ENCODE results near the gene SF3B3. TPM values are rescaled to one million over a fixed set of nuclear protein-coding genes. Genes with fewer than 3 reads are reported as not detected.

Gene SF3B3
- total RNA-seq, 2 experiments from 2014 or later, result 195 to 441 TPM

DNA sequence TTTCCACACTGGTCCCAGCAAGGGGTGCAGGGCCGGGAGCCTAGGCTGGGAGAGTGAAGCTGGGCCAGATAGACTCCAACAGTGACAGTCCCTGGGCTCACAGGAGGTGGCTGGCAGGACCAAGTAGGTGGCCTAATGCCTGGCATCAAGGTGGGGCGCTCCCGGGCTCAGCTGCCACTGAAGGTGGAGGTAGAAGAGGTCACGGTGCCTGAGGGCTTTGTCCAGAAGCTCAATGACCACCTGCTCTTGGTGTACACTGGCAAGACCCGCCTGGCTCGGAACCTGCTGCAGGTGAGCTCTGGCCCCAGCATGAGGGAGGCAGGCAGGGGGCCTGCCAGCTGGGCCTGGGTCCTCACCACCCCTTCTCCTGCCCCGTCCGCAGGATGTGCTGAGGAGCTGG lies 45.4 kb upstream of the SF3B3 start:
- Histone ChIP-seq H3K9me3 (ENCODE audit: low read length) (no peaks in the 10 kb centered on the region), H3K36me3 (ENCODE audit: insufficient read depth, low read length) (peaks cover 44% of the 10 kb centered on the region), H3K27ac (ENCODE audit: low read depth, low read length, poor library complexity, severe bottlenecking) (no peak overlapping the region), H3K4me1 (ENCODE audit: insufficient read depth, low read length, poor library complexity, severe bottlenecking) (peaks cover 6% of the 10 kb centered on the region), H3K9me2 (ENCODE audit: insufficient read depth, low read length) (no peaks in the 10 kb centered on the region), H3K4me3 (ENCODE audit: low read depth, low read length, poor library complexity, severe bottlenecking) (no peak overlapping the region), H4K20me1 (ENCODE audit: insufficient read depth, low read length) (no peaks in the 10 kb centered on the region), H3K4me2 (ENCODE audit: low read length) (no peak overlapping the region), H3K79me2 (ENCODE audit: insufficient read depth, low read depth, low read length) (no peaks in the 10 kb centered on the region), H2AFZ (ENCODE audit: low read length) (no peak overlapping the region)
- CTCF ChIA-PET (ENCODE audit: unreplicated experiment), result no interaction called here
- no peak for DNase-seq (ENCODE audit: low spot score)
- no TSS peak for BruUV-seq (replicated peaks)
- intact Hi-C loops (cut with micrococcal nuclease; ENCODE audit: unreplicated experiment), result no loop called here
- TF ChIP-seq EZH2phosphoT487 (IDR thresholded peaks at IDR 0.05; ENCODE audit: borderline replicate concordance, low read depth, low read length), result no peak
- TF ChIP-seq, protein P1, sequence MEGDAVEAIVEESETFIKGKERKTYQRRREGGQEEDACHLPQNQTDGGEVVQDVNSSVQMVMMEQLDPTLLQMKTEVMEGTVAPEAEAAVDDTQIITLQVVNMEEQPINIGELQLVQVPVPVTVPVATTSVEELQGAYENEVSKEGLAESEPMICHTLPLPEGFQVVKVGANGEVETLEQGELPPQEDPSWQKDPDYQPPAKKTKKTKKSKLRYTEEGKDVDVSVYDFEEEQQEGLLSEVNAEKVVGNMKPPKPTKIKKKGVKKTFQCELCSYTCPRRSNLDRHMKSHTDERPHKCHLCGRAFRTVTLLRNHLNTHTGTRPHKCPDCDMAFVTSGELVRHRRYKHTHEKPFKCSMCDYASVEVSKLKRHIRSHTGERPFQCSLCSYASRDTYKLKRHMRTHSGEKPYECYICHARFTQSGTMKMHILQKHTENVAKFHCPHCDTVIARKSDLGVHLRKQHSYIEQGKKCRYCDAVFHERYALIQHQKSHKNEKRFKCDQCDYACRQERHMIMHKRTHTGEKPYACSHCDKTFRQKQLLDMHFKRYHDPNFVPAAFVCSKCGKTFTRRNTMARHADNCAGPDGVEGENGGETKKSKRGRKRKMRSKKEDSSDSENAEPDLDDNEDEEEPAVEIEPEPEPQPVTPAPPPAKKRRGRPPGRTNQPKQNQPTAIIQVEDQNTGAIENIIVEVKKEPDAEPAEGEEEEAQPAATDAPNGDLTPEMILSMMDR (conservative IDR thresholded peaks at IDR 0.05; ENCODE audit: low read length), result no peak
- POLR2A ChIA-PET, result interaction anchor here (0.8 kb wide), 1 partner anchor 17 kb away, joined by 6 read pairs; no protein-coding TSS in a partner anchor

- H3K27ac ChIP-seq (ENCODE audit: low read depth, low read length, poor library complexity, severe bottlenecking), result no peak overlapping the region
- H4K20me1 ChIP-seq (ENCODE audit: insufficient read depth, low read length), result no peaks in the 10 kb centered on the region
- H3K4me1 ChIP-seq (ENCODE audit: insufficient read depth, low read length, poor library complexity, severe bottlenecking), result peaks cover 14% of the 10 kb centered on the region
- POLR2A ChIA-PET, result interaction anchor here (0.7 to 0.8 kb wide), 2 partner anchors 16 to 94 kb away, joined by 3 to 6 read pairs; no protein-coding TSS in a partner anchor
- intact Hi-C loops (cut with micrococcal nuclease; ENCODE audit: unreplicated experiment), result no loop called here
- H3K4me2 ChIP-seq (ENCODE audit: low read length), result no peak overlapping the region
- no peak overlapping the region for H3K4me3 ChIP-seq (ENCODE audit: low read depth, low read length, poor library complexity, severe bottlenecking)
- BruUV-seq (replicated peaks), result no TSS peak
- CTCF ChIA-PET (ENCODE audit: unreplicated experiment), result no interaction called here
- H3K79me2 ChIP-seq (ENCODE audit: insufficient read depth, low read depth, low read length), result no peaks in the 10 kb centered on the region
- no peak for DNase-seq (ENCODE audit: low spot score)
- H3K9me2 ChIP-seq (ENCODE audit: insufficient read depth, low read length), result no peaks in the 10 kb centered on the region
- H3K9me3 ChIP-seq (ENCODE audit: low read length), result no peaks in the 10 kb centered on the region
- TF ChIP-seq EZH2phosphoT487 (IDR thresholded peaks at IDR 0.05; ENCODE audit: borderline replicate concordance, low read depth, low read length), result no peak
- TF ChIP-seq, protein P1 (conservative IDR thresholded peaks at IDR 0.05; ENCODE audit: low read length), result no peak
- peaks cover 48% of the 10 kb centered on the region for H3K36me3 ChIP-seq (ENCODE audit: insufficient read depth, low read length)
- no peak overlapping the region for H2AFZ ChIP-seq (ENCODE audit: low read length)
These were observed 44.7 kb upstream of the SF3B3 start for GRCh38 chr16:70478912-70479341.

DNA sequence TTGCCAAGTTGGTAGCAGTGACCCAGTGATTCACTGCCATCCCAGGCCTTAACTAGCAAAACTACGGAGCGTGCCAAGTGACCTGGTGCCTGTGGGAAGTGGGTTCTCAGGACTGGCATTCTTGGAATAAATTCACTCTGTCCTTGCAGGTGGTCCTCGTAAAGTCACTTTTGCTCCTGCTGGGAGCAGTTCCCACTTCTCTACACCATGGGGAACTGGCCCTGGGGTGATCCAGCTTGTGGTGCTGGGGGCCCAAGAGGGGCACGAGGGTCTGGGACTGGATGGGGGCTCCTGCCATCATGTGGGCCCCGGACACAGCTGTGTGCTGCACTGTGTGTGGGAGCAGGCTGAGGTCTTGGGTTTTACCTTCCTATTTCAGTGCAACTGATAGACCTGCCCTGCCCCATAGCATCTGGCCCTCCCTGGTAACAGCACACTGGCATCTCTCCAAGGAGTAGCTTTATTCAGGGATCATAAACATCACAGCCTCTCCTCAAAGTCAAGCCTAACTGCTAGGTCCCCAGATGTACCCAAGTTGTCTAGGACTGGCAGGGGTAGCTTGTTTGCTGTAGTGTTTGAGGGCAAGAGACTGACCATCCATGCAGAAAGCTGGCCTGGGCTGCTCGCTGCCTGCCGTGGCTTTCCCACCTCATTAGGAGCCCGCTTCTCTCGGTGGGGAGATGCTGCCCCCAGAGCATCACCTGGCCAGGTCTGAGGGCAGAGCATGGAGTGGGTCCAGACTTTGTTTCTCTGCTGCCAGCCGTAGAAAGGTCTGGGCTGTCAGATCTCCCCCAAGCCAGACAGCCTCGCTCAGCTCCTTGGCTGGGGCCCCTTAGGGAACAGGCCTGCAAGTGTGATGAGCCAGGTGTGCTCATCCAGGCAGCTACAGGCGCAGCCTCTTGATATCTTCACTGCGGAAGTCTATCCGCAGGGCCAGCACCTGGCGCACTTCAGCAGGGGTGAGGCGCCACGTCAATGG lies 43.2 kb upstream of the SF3B3 start:
- CTCF ChIA-PET (ENCODE audit: unreplicated experiment), result no interaction called here
- TF ChIP-seq, protein P1 (conservative IDR thresholded peaks at IDR 0.05; ENCODE audit: low read length), result no peak
- no peak for TF ChIP-seq EZH2phosphoT487 (IDR thresholded peaks at IDR 0.05; ENCODE audit: borderline replicate concordance, low read depth, low read length)
- POLR2A ChIA-PET, result interaction anchor here (0.5 kb wide), 1 partner anchor 8 kb away, joined by 3 read pairs; no protein-coding TSS in a partner anchor

More for the DNA sequence above, 43.2 kb upstream of the SF3B3 start:
- no peak for DNase-seq (ENCODE audit: low spot score)
- H3K4me3 ChIP-seq (ENCODE audit: low read depth, low read length, poor library complexity, severe bottlenecking), result no peak overlapping the region
- H2AFZ ChIP-seq (ENCODE audit: low read length), result no peak overlapping the region
- peaks cover 16% of the 10 kb centered on the region for H3K4me1 ChIP-seq (ENCODE audit: insufficient read depth, low read length, poor library complexity, severe bottlenecking)
- intact Hi-C loops (cut with micrococcal nuclease; ENCODE audit: unreplicated experiment), result no loop called here
- H3K27ac ChIP-seq (ENCODE audit: low read depth, low read length, poor library complexity, severe bottlenecking), result no peak overlapping the region
- H4K20me1 ChIP-seq (ENCODE audit: insufficient read depth, low read length), result no peaks in the 10 kb centered on the region
- no peaks in the 10 kb centered on the region for H3K9me3 ChIP-seq (ENCODE audit: low read length)
- peaks cover 54% of the 10 kb centered on the region for H3K36me3 ChIP-seq (ENCODE audit: insufficient read depth, low read length)
- H3K9me2 ChIP-seq (ENCODE audit: insufficient read depth, low read length), result no peaks in the 10 kb centered on the region
- no peaks in the 10 kb centered on the region for H3K79me2 ChIP-seq (ENCODE audit: insufficient read depth, low read depth, low read length)
- BruUV-seq (replicated peaks), result TSS peak; percentile 83
- no peak overlapping the region for H3K4me2 ChIP-seq (ENCODE audit: low read length)

All from OCI-LY7 (cell line).